Lower lobe of right lung (tissue), 2 donors: ENCODE data around the gene DCLK1. TPM values are rescaled to one million over a fixed set of nuclear protein-coding genes. Genes with fewer than 3 reads are reported as not detected.

ENCODE experiments used
- ATAC-seq, 2 donors: fragments of 200-7000 bp; cut with Tn5 transposase; one replicate each; pipeline ENCODE4 v1.9.1; 2020 to 2022; ENCODE audit warnings: mild to moderate bottlenecking in 2 of 2, moderate library complexity in 2 of 2
- DNase-seq: peaks from one replicate; pipeline ENCODE4 v3.0.0-alpha.2; 2020
- H3K27ac ChIP-seq: fragments of 200-600 bp; one replicate; pipeline ENCODE4 v1.8.0; 2022
- H3K27me3 ChIP-seq: fragments of 200-600 bp; one replicate; pipeline ENCODE4 v1.8.0; 2022; ENCODE audit warnings: low read depth
- H3K36me3 ChIP-seq: fragments of 200-600 bp; one replicate; pipeline ENCODE4 v1.8.0; 2022; ENCODE audit warnings: mild to moderate bottlenecking
- H3K4me1 ChIP-seq: fragments of 200-600 bp; one replicate; pipeline ENCODE4 v1.8.0; 2022
- H3K4me3 ChIP-seq: fragments of 200-600 bp; one replicate; pipeline ENCODE4 v1.8.0; 2022; ENCODE audit warnings: mild to moderate bottlenecking
- H3K9me3 ChIP-seq: fragments of 200-600 bp; one replicate; pipeline ENCODE4 v1.8.0; 2022
- intact Hi-C: fragments of 100-400 bp; cut with DNase I; formaldehyde crosslinking; loops from one replicate; pipeline ENCODE4 v1.11.0; 2022
- total RNA-seq: library from RNA; stranded (reverse); fragmentation: NEBNext Ultra II Directional; extraction: Animal tissue kit (Norgen Biotek cat#: 25700); gene quantifications from one replicate; pipeline ENCODE4 v1.2.1, GENCODE V29; 2021
- TF ChIP-seq, protein P1 (sequence below): fragments of 200-600 bp; IDR thresholded peaks from one replicate; pipeline ENCODE4 v1.8.0; 2022; ENCODE audit warnings: antibody characterized with exemption, mild to moderate bottlenecking
- donor health status: DM: no; HTN: yes; CAD: no; lungs with severe emphysema.

DCLK1 gene
- total RNA-seq, 1 donor from 2014 or later: 10.4 TPM

DNA sequence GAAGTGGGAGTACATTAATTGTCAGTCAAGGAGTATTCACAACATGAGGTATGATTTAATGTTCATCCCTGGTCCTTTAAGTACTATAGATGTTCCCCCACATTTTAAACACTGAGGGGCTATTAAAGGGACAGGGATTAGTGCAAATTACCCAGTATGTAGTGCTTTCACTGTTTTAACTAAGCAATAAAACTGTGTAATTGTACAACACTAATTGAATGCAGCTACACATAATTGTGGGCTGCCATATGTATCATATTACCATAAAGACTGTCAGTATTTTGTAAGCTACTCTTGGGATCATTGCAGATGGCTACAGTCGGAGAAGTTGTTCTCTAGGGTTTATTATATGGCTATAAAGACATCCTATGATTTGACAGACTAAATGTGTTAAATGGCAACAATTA is 316.6 kb downstream of the DCLK1 start:
- Histone ChIP-seq H3K9me3 (no peaks in the 10 kb centered on the region), H3K27ac (no peak overlapping the region), H3K27me3 (no peaks in the 10 kb centered on the region), H3K4me3 (no peak overlapping the region), H3K36me3 (no peaks in the 10 kb centered on the region), H3K4me1 (no peaks in the 10 kb centered on the region)
- TF ChIP-seq, protein P1, sequence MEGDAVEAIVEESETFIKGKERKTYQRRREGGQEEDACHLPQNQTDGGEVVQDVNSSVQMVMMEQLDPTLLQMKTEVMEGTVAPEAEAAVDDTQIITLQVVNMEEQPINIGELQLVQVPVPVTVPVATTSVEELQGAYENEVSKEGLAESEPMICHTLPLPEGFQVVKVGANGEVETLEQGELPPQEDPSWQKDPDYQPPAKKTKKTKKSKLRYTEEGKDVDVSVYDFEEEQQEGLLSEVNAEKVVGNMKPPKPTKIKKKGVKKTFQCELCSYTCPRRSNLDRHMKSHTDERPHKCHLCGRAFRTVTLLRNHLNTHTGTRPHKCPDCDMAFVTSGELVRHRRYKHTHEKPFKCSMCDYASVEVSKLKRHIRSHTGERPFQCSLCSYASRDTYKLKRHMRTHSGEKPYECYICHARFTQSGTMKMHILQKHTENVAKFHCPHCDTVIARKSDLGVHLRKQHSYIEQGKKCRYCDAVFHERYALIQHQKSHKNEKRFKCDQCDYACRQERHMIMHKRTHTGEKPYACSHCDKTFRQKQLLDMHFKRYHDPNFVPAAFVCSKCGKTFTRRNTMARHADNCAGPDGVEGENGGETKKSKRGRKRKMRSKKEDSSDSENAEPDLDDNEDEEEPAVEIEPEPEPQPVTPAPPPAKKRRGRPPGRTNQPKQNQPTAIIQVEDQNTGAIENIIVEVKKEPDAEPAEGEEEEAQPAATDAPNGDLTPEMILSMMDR: no peak
- intact Hi-C loops: no loop called here
- no peak for ATAC-seq
- DNase-seq: no peak

DNA sequence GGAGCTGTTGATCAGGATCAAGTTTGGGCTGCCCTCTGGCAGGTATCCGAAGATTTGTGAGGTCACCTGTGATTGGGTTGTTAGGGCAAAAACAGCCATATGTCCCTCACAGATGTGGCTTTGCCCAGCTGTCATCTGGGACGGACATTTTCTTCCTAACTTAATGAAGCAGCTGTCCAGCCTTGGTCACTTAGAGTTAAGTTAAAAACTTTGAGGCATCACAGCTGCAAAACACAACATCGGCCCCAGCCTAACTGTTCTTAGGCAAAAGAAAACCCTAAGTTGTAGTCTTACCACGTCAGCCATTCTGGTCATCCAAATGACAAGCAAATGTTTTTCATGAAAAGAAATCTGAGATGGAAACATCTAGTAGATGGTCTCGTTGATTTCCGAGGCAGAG is 318.4 kb downstream of the DCLK1 start:
- Histone ChIP-seq H3K36me3 (no peaks in the 10 kb centered on the region), H3K9me3 (no peaks in the 10 kb centered on the region), H3K4me1 (no peaks in the 10 kb centered on the region), H3K4me3 (no peak overlapping the region), H3K27ac (no peak overlapping the region), H3K27me3 (no peaks in the 10 kb centered on the region)
- ATAC-seq (no peak), DNase-seq (no peak)
- TF ChIP-seq, protein P1: no peak
- intact Hi-C loops: no loop called here

DNA sequence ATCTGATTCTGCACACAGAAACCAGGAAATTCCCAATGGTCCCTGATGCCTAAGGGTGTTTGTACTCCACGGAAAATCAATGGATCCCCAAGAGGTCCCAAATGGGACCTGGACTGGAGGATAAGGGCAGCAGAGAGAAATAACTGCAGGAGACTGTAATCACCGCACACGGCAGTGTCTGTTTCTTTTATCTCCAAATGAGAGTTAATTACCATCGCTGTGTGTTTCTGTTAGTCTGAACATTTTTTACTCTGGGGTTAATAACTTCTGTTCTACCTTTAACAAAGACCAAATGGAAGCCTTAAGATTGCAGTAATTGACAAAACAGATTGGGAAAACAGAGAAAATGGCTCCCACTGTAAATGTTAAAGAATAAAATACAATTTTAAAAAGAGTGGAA is 320.9 kb downstream of the DCLK1 start:
- Histone ChIP-seq H3K4me1 (no peaks in the 10 kb centered on the region), H3K4me3 (no peak overlapping the region), H3K9me3 (no peaks in the 10 kb centered on the region), H3K27me3 (no peaks in the 10 kb centered on the region), H3K36me3 (no peaks in the 10 kb centered on the region), H3K27ac (no peak overlapping the region)
- ATAC-seq (no peak), DNase-seq (no peak)
- intact Hi-C loops: no loop called here
- TF ChIP-seq, protein P1: no peak

DNA sequence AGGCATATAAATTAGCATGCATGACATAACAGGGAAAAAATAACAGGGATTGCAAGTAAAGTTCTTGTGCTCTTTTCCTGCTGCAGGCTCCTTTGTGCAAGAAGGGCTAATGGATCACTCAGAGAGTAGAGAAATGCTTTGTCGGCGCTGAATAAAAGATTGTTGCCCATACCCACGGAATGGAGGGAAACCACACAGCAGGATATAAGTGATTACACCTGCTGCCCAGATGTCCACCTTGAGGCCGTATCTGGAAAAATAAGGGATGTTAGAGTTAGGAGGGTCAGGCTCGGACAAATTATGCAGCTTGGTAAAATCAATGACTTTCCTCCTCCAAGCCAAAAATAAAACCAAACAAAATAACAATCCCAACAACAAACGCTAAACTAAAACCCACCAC is 322.3 kb downstream of the DCLK1 start:
- no peak overlapping the region for H3K4me3 ChIP-seq
- no peak for ATAC-seq
- TF ChIP-seq, protein P1: no peak

DNA sequence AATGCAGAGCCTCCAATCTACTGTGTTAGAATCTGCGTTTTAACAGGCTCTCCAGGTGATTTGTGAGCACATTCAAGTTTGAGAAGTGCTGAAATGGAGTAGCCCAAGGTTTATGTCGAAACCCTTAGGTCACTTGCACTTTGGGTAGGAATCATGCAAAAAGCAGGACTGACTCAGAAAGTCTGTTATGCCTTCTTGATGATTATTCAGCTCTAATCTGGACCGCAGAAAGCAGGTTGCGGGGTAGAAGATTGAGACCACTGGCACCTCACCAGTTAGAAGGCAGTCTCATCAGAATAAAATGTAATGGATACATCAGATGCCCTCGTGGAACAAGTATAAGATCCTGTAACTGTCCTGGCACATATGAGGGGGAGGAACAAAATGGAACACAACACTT is 326.3 kb downstream of the DCLK1 start:
- intact Hi-C loops: no loop called here
- Histone ChIP-seq H3K27me3 (no peaks in the 10 kb centered on the region), H3K4me3 (no peak overlapping the region), H3K36me3 (no peaks in the 10 kb centered on the region), H3K4me1 (no peaks in the 10 kb centered on the region), H3K9me3 (no peaks in the 10 kb centered on the region), H3K27ac (no peak overlapping the region)
- TF ChIP-seq, protein P1: no peak
- ATAC-seq: no peak
- no peak for DNase-seq

More for the DNA sequence above, 322.3 kb downstream of the DCLK1 start:
- no peaks in the 10 kb centered on the region for H3K27me3 ChIP-seq
- intact Hi-C loops: no loop called here
- H3K27ac ChIP-seq: no peak overlapping the region
- H3K36me3 ChIP-seq: no peaks in the 10 kb centered on the region
- no peak for DNase-seq
- H3K9me3 ChIP-seq: no peaks in the 10 kb centered on the region
- H3K4me1 ChIP-seq: no peaks in the 10 kb centered on the region

DNA sequence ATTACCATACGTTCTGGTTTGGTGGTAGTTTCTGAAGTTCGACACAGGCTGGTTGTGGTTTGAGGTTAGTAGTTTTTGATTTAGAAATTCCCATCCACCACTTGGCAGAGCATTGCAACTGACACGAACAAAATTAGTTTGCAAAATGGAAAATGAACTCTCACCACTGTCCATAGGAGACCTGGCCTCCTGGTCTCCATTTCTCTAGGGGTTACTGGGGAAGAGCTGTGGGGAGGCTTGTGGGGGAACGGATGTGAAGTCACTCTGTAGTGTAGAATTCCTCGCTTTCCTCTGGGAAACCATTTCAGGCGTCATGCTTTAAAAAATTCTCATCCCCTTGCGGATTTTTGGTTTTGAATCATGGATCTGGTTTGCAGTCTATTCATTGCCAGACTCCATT is 333.2 kb downstream of the DCLK1 start:
- Histone ChIP-seq H3K9me3 (no peaks in the 10 kb centered on the region), H3K4me1 (no peaks in the 10 kb centered on the region), H3K27me3 (no peaks in the 10 kb centered on the region), H3K27ac (no peak overlapping the region), H3K36me3 (no peaks in the 10 kb centered on the region), H3K4me3 (no peak overlapping the region)
- DNase-seq: no peak
- ATAC-seq: no peak
- intact Hi-C loops: no loop called here
- TF ChIP-seq, protein P1: no peak
